ENCODE results near the gene STXBP1.

GRCh38 chr9:127741831-127742434 is 129.9 kb downstream of the STXBP1 start:
- TF ChIP-seq MAFK (IDR thresholded peaks at IDR 0.05; ENCODE audit: partially characterized antibody) (peak; percentile 91), EHF (CRISPR knock-in tag; IDR thresholded peaks at IDR 0.05) (no peak), CEBPB (IDR thresholded peaks at IDR 0.05) (no peak), RFX5 (IDR thresholded peaks at IDR 0.05) (no peak), ZFP36 (IDR thresholded peaks at IDR 0.05; ENCODE audit: borderline replicate concordance, partially characterized antibody) (no peak), MYC (IDR thresholded peaks at IDR 0.05; ENCODE audit: borderline replicate concordance, low read length) (no peak), POLR2A (IDR thresholded peaks at IDR 0.05; ENCODE audit: low read length) (no peak), JUNB (IDR thresholded peaks at IDR 0.05) (no peak)
- TF ChIP-seq, protein P1, sequence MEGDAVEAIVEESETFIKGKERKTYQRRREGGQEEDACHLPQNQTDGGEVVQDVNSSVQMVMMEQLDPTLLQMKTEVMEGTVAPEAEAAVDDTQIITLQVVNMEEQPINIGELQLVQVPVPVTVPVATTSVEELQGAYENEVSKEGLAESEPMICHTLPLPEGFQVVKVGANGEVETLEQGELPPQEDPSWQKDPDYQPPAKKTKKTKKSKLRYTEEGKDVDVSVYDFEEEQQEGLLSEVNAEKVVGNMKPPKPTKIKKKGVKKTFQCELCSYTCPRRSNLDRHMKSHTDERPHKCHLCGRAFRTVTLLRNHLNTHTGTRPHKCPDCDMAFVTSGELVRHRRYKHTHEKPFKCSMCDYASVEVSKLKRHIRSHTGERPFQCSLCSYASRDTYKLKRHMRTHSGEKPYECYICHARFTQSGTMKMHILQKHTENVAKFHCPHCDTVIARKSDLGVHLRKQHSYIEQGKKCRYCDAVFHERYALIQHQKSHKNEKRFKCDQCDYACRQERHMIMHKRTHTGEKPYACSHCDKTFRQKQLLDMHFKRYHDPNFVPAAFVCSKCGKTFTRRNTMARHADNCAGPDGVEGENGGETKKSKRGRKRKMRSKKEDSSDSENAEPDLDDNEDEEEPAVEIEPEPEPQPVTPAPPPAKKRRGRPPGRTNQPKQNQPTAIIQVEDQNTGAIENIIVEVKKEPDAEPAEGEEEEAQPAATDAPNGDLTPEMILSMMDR (IDR thresholded peaks at IDR 0.05) = no peak
